RKO (cell line): Measurements from ENCODE around the gene PITPNM3.

Experiments used
- DNase-seq: peaks from one replicate; pipeline ENCODE4 v3.0.0-alpha.2; 2016; ENCODE audit warnings: low spot score

PITPNM3 gene

DNA sequence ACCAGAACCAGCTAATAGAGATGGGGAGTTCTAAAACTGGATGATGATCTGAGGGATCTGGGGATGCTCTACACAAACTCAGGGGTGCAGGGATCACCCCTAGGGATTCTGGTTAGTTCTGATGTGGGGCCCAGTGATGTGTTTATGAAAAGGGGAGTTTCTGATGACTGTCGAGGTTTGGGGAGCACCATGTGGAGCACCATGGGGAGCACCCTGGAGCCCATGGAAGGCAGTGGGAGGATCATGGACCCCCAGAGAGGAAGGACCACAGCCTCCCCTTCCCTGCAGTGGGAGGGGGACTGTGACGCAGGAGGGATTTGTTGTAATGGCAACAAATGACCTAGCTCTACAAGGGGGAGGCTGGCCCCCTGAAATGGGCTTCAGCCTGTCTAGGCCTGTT is 93.7 kb downstream of the PITPNM3 start:
- DNase-seq = no peak

GRCh38 chr17:6461792-6462524 is 94.4 kb downstream of the PITPNM3 start:
- DNase-seq = no peak

- no peak for DNase-seq
Observed at GRCh38 chr17:6461246-6461645, 95.1 kb downstream of the PITPNM3 start.

DNA sequence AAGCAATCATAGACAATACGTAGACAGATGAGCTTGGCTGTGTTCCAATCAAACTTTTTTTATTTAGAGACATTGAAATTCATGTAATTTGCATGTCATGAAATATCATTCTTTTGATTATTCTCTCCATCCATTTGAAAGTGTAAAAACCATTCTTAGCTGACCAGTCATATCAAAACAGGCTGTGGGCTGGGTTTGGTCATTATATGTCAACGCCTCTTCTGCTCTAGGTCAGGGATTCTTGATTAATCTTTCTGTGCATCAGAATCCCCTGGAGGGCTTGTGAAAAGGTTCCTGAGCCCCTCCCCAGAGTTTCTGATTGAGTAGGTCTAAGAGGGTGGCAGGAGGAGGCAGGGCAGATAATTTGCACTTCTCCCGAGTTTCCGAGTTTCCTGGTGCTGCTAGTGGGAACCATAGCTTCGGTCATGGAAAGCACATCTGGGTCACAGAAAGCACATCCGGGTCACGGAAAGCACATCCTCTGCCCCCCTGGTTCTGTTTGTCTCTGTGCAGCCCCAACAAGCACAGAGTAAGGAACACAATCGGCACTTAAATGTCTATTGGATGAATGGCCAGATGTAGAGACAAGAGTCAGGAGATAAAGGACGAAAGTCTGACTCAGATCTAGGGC is 95.7 kb downstream of the PITPNM3 start:
- DNase-seq = no peak

GRCh38 chr17:6458460-6458950 is 97.8 kb downstream of the PITPNM3 start:
- DNase-seq = no peak

DNA sequence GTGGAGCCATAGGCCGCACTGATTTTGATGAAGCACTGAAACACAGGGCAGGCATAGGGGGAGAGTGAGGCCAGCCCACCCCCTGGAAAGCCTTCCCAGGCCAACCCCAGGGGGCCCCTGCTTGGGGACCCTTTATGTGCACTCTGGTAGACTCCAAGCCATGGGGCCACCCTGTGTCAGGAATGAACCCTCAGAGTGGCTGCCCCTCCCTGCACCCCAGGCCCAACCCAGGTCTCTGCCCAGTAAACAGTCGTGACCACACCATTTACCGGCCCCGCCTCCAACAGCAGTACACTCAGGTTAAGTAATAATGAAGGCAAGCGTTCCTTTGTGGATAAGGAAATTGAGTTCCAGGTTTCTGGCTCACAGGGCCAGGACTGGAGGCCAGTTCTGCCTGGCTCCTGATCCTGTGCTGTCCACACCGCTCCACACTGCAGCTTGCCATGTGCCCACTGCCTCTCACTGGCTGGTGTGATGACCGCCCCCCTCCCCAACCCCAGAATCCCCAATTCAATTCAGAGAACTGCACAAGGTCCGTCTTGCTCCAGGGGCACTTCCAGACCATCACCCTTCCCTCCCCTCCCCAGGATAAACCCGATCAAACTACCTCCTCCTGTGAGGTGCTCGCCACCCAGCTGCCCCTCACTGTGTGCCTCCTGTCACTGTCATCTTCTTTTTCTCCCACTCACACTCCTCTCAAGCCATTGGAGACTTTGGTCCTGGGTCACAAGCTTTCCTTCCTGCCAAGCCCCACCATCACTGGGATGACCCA is 98.5 kb downstream of the PITPNM3 start:
- no peak for DNase-seq

DNA sequence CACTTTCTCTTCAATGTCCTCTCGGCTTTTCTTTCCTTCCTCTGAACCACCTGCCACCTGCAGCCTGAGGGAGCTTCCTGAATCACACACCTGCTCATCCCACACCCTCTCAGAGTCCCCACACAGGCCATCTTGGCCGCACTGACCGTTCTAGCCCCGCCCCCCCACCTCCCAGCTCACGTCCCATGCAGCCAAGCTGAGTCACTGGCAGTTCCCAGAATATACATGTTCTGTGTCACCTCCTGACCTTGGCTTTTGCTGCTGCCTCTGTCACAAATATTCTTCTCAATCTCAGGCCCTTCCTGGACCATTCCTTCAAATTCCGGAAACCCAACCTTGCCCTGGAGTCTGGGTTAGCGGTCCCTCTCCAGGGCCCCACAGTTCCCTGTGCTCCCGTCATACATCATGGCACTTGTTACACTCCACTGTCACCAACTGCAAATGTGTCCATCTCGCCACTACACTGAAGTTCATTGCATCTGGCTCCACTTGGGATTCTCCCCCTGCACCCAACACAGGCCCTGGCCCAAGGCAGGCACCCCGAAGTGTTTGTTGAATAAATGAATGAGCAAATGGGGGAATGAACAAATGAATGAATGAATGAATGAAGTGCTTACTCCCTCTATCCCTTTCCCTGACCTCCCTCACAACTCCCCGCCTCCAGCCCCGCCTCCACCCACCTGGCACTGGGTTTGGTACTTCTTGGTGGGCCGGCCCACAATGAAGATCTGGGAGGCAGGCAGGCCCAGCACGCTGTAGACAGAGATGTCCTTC is 99.3 kb downstream of the PITPNM3 start:
- peak; percentile 55 for DNase-seq

DNA sequence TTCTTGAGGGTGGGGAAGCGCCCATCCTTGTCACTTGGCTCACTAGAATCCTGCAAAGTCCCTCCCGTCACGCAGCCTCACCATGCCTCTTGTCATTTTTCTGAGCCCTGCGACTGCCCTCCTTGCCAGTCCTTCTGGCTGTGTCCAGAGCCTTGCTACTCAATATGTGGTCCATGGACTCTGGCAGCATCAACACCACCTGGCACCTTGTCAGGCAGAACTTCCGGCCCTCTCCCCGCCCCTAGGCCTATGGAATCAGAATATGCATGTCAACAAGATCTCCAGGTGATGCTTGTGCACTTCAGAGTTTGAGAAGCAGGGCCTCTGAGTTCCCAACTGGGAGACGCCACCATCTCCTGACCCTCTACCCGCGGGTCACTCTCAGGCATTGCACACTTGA is 100.0 kb downstream of the PITPNM3 start:
- DNase-seq = no peak

GRCh38 chr17:6455321-6455705 is 101.0 kb downstream of the PITPNM3 start:
- DNase-seq = no peak

GRCh38 chr17:6454495-6455320 is 101.6 kb downstream of the PITPNM3 start:
- no peak for DNase-seq

DNA sequence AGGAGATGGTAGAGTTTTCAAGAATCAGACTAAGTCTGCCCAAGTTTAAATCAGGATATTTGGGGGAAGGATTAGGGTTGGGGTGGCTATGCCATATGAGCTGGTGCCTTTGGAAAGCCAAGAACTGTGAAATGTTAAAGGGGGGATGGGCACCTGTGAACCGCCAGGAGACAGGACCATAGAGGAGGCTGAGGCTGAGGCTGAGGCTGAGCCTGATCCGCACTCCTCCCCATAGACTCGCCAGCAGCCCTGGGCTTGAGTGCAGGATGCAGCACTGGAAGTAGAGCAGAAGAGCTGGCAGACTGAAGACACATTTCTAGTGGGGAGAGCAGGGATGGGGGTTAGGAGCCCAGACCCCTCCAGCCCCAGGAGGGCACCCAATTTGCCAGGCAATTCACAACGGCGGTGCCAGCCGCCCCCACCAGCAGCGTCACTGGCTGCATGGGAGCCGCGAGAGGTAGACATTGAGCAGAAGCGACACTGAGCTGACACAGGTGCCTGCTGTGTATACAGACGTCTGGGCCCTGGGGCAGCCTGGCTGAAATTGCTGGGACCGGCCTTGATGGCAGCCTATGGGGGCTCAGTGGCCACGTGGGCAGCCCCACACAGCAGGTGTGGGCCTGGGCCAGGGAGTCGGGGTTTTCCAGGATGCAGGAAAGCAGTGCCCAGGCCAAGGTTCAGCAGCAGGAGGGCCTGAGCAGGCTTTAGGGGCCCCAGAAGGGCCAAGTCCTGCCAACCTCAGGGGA is 102.9 kb downstream of the PITPNM3 start:
- no peak for DNase-seq

DNA sequence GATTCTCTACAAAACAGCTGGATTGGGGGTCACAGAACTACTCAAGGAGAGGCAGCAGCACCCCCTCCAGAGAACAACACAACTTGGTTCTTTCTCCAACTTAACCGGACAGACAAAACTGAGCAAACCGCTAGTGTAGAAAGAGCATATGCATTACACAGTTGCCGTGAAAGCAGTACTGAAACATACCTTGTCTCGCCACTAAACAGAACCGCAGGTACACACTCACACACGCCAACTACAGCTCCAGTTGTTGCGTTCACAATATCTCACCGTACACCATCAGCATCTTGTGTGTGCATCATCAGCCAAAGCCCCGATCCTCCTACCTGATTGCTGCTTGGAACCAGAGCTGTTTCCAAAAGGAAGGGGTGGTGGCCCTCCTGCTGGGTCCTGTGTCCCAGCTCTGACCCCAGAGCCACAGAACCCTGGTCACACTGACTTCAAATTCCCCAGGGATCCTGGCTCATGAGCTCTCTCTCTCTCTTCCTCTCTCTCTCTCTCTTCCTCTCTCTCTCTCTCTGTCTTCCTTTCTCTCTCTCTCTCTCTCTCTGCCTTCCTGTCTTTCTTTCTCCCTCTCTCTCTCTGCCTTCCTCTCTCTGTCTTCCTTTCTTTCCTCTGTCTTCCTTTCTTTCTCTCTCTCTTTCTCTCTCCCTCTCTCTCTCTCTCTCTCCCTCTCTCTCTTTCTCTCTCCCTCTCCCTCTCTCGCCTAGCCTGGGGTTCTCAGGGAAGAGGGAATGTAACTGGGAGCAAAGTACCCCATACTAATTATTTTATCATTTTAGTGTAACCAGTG is 103.7 kb downstream of the PITPNM3 start:
- DNase-seq = no peak

GRCh38 chr17:6450926-6451832 is 105.2 kb downstream of the PITPNM3 start:
- DNase-seq = no peak

DNA sequence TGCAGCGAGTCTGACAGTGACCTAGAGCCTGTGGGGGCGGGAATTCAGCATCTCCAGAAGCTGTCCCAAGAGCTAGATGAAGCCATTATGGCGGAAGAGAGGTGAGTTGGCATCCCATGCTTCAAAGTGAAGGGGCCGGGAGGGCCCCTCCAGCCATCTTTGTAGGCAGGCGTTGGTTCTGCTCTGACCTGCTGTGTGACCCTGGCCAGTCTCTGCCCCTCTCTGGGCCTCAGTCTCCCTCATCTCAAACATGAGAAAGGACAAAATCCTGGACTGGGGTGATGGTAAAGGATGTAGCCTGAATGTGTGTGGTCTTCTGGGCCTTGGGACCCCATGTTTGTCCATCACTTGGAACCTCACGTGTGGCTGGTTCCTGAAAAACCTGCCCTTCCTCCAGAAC is 107.0 kb downstream of the PITPNM3 start:
- DNase-seq = no peak

DNA sequence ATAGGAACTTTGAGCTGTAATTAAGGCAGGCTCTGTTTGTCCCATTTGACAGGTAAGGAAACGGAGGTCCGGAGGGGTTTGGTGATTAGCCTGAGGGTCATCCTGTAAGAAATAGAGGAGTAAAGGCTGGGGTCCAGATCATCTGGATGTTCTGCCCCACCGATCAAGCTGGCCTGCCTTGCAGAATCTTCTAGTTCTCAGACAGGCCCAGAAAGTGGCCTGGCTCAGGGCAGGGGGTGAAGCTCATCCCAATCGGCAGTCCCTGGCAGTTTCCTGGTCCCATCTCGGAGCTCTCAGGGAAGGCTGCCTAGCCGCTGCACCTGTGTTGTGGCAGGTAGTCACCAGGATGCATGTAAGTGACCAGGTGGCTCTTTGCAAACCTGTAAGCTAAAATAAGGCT is 107.9 kb downstream of the PITPNM3 start:
- DNase-seq = no peak

- DNase-seq = no peak
Observed at GRCh38 chr17:6446516-6447100, 109.7 kb downstream of the PITPNM3 start.

DNA sequence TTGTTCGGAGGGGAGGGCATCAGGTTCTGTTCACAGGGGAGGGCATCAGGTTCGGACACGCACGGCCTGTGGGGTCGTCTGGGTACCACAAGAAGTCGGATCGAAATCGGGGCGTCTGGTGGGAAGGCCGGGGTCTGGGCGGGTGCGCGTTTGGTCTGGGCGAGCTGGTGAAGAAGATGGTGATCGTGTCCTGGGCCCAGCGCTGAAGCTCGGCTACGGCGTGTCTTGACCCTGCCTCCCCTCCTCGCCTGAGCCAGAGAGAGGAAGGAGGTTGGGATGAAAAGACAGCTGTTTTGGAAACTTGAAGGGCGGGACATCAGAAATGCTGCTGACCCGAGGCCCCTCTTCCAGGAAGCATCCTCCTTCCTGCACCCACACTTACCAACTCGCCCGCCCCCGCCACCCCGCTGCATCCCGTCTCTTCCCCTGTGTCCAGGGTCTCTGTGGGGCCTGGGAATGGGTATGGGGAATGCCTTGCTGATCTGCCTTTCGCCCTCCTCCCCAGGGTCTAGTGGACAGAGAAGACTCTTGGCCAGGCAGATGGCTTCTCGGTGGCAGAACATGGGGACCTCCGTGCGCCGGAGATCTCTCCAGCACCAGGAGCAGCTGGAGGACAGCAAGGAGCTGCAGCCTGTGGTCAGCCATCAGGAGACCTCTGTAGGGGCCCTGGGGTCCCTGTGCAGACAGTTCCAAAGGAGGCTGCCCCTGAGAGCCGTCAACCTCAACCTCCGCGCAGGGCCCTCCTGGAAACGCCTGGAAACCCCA is 111.6 kb downstream of the PITPNM3 start:
- DNase-seq = no peak
